Panc1 (cell line): ENCODE data around the gene ARHGAP33. TPM values are rescaled to one million over a fixed set of nuclear protein-coding genes. Genes with fewer than 3 reads are reported as not detected.

Experiments used
- ATAC-seq: fragments of 200-7000 bp; cut with Tn5 transposase; 2 replicates; pipeline ENCODE4 v1.9.1; 2020; ENCODE audit warnings: mild to moderate bottlenecking, moderate library complexity
- BruUV-seq: library from RNA; stranded (reverse); fragments of 400-500 nt; replicated peaks from 2 replicates; lab custom pipeline; 2021; lab: Mats Ljungman, UMichigan
- CTCF ChIA-PET: fragments of 300-600 bp; sonication (Branson Sonifier 250); formaldehyde crosslinking; loops from one replicate; lab custom pipeline; 2022; ENCODE audit warnings: antibody characterized with exemption; lab: Charles Lee
- POLR2A ChIA-PET: fragments of 300-600 bp; sonication (Branson Sonifier 250); formaldehyde crosslinking; loops from one replicate; lab custom pipeline; 2022; ENCODE audit warnings: antibody characterized with exemption; lab: Charles Lee
- DNase-seq: peaks from one replicate; pipeline ENCODE4 v3.0.0-alpha.2; 2010; ENCODE audit warnings: low read depth, low spot score
- H3K27ac ChIP-seq: 2 replicates; pipeline ENCODE4 v1.5.1; 2011; ENCODE audit warnings: mild to moderate bottlenecking, low read length, inconsistent platforms
- H3K27me3 ChIP-seq: fragments of 200-500 bp; sonication (Bioruptor generic); 2 replicates; pipeline ENCODE4 v1.6.0; 2014; ENCODE audit warnings: low read length, inconsistent platforms; ENCODE audit not compliant: control insufficient read depth, insufficient read depth
- H3K36me3 ChIP-seq: fragments of 200-500 bp; sonication (Bioruptor generic); 2 replicates; pipeline ENCODE4 v1.5.1; 2014; ENCODE audit warnings: inconsistent platforms, mild to moderate bottlenecking, low read length, moderate library complexity; ENCODE audit not compliant: control insufficient read depth, insufficient read depth
- H3K4me1 ChIP-seq: 2 replicates; pipeline ENCODE4 v1.5.1; 2011; ENCODE audit warnings: inconsistent platforms, mild to moderate bottlenecking, low read length, moderate library complexity; ENCODE audit not compliant: control insufficient read depth, insufficient read depth
- H3K4me3 ChIP-seq, 2 experiments: 2 replicates each; pipeline ENCODE4 v1.5.1; 2011 to 2012; ENCODE audit warnings: low read depth in 2 of 2, low read length in 2 of 2, mild to moderate bottlenecking in 2 of 2, inconsistent platforms in 1 of 2, moderate library complexity in 1 of 2
- H3K9me3 ChIP-seq: fragments of 200-500 bp; sonication (Bioruptor generic); 2 replicates; pipeline ENCODE4 v1.5.1; 2014; ENCODE audit warnings: low read depth, mild to moderate bottlenecking, inconsistent platforms, low read length, moderate library complexity; ENCODE audit not compliant: control insufficient read depth, insufficient read depth
- CTCF ChIP-seq: fragments of 450-650 bp; IDR thresholded peaks from 2 replicates; pipeline ENCODE4 v1.5.1; 2017; ENCODE audit warnings: mild to moderate bottlenecking
- POLR2AphosphoS5 ChIP-seq: IDR thresholded peaks from 2 replicates; pipeline ENCODE4 v1.6.1; 2012; ENCODE audit warnings: mild to moderate bottlenecking, low read depth, low read length, moderate library complexity
- REST ChIP-seq, 2 experiments: IDR thresholded peaks; 2 replicates each; pipeline ENCODE4 v1.6.1; 2011 to 2012; ENCODE audit warnings: low read depth in 2 of 2, control low read depth in 1 of 2, low read length in 1 of 2, mild to moderate bottlenecking in 1 of 2, moderate library complexity in 1 of 2; ENCODE audit not compliant: insufficient read depth in 1 of 2
- SIN3A ChIP-seq: IDR thresholded peaks from 2 replicates; pipeline ENCODE4 v1.6.1; 2012; ENCODE audit warnings: low read depth, mild to moderate bottlenecking, low read length, moderate library complexity, borderline replicate concordance; ENCODE audit not compliant: insufficient read depth
- TCF7L2 ChIP-seq: IDR thresholded peaks from 2 replicates; pipeline ENCODE4 v1.6.1; 2011; ENCODE audit warnings: mild to moderate bottlenecking, low read depth, low read length, inconsistent platforms
- in situ Hi-C: cut with HindIII; loops from 2 replicates; pipeline ENCODE4 v1.10.0; 2016; ENCODE audit warnings: low sequenced_read_pairs, low pct_unique_long_range_greater_than_20kb
- intact Hi-C: fragments of 100-400 bp; cut with micrococcal nuclease; formaldehyde crosslinking; loops from one replicate; pipeline ENCODE4 v1.10.0; 2022; ENCODE audit not compliant: unreplicated experiment
- total RNA-seq: library from RNA; stranded (reverse); gene quantifications from one replicate; pipeline ENCODE4 v1.2.1, GENCODE V29; 2021; ENCODE audit not compliant: unreplicated experiment

ARHGAP33 gene
- total RNA-seq, 1 experiment from 2014 or later, result 35.8 TPM

GRCh38 chr19:35732540-35733179 lies 42.7 kb upstream of the ARHGAP33 start:
- ChIA-PET CTCF (interaction anchor here (0.6 kb wide), 1 partner anchor 321 kb away, joined by 4 read pairs; no protein-coding TSS in a partner anchor), POLR2A (no interaction called here)
- intact Hi-C loops (no loop called here), in situ Hi-C loops (no loop called here)
- no TSS peak for BruUV-seq
- Histone ChIP-seq H3K9me3 (no peaks in the 10 kb centered on the region), H3K27ac (no peak overlapping the region), H3K36me3 (peaks cover 11% of the 10 kb centered on the region), H3K27me3 (no peaks in the 10 kb centered on the region), H3K4me3 (no peak overlapping the region), H3K4me1 (no peaks in the 10 kb centered on the region)
- no peak for ATAC-seq
- no peak for DNase-seq
- no peak for TF ChIP-seq REST (IDR thresholded peaks at IDR 0.05; ENCODE audit: insufficient read depth in 1 of 2, low read depth in 2 of 2, low read length in 1 of 2)
- no peak for TF ChIP-seq CTCF
- no peak for TF ChIP-seq TCF7L2
- TF ChIP-seq POLR2AphosphoS5, result no peak
- no peak for TF ChIP-seq SIN3A

- DNase-seq, result no peak
- H3K4me1 ChIP-seq, result no peaks in the 10 kb centered on the region
- no TSS peak for BruUV-seq
- intact Hi-C loops, result no loop called here
- no peak overlapping the region for H3K27ac ChIP-seq
- H3K27me3 ChIP-seq, result no peaks in the 10 kb centered on the region
- H3K4me3 ChIP-seq, result no peak overlapping the region
- TF ChIP-seq REST (IDR thresholded peaks at IDR 0.05; ENCODE audit: insufficient read depth in 1 of 2, low read depth in 2 of 2, low read length in 1 of 2), result no peak
- TF ChIP-seq POLR2AphosphoS5, result no peak
- TF ChIP-seq SIN3A, result no peak
- TF ChIP-seq CTCF, result no peak
- no peak for TF ChIP-seq TCF7L2
- H3K9me3 ChIP-seq, result no peaks in the 10 kb centered on the region
- CTCF ChIA-PET, result interaction anchor here (0.6 kb wide), 1 partner anchor 320 kb away, joined by 4 read pairs; no protein-coding TSS in a partner anchor
- POLR2A ChIA-PET, result no interaction called here
- H3K36me3 ChIP-seq, result peaks cover 13% of the 10 kb centered on the region
- in situ Hi-C loops, result no loop called here
- no peak for ATAC-seq
Observed at GRCh38 chr19:35733180-35734125, 41.9 kb upstream of the ARHGAP33 start.
